Kidney capillary endothelial cell (primary cell): ENCODE measurements around the gene REPIN1.

Source experiments
- DNase-seq: peaks from one replicate; pipeline ENCODE4 v3.0.0-alpha.2; 2018; ENCODE audit warnings: low spot score

The REPIN1 gene

DNA sequence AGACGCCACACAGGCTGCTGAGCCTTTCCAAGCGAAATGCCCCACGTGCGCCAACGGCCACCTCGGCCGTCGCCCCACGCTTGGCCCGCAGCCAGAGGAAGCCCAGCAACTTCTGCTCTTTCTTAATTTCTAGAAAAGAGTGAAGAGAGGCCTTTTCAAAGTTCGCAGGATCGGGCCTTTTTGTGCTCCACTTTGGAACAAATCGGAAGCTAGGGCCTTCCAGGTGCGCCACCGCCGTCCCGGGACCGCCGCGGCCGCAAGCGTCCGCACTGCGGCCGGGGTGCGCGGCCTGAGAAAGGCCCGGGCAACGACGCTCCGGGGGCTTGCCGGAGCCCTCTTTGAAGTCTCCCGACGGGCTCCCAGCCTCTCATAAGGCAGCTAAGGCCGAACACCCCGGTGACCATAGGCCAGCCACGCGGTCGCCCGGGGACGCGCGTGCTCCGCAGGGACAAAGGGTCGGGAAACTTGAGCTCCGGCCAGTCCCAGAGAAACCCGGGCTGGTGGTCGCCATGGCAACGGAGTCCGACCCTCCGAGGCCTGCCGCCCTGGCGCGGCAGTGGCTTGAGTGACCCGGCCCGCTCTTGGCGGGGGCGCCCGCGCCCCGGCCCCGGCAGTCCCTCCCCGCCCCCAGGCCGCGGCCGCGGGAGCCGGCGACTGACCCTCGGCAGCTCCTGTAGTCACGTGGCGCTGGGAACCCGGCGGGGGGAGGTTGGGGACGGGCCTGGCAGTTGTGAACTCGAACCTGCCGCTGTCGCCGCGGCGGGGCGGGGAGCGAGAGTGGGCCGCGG is at the start of gene REPIN1:
Gene REPIN1, plus strand, starts transcription at position 727 of the 788 bp plus-strand sequence. CDS start 890 bp downstream, outside the sequence.
- peak; percentile 60 for DNase-seq

- no peak for DNase-seq
Measured at GRCh38 chr7:150321788-150322113, 46.9 kb upstream of the REPIN1 start.

DNA sequence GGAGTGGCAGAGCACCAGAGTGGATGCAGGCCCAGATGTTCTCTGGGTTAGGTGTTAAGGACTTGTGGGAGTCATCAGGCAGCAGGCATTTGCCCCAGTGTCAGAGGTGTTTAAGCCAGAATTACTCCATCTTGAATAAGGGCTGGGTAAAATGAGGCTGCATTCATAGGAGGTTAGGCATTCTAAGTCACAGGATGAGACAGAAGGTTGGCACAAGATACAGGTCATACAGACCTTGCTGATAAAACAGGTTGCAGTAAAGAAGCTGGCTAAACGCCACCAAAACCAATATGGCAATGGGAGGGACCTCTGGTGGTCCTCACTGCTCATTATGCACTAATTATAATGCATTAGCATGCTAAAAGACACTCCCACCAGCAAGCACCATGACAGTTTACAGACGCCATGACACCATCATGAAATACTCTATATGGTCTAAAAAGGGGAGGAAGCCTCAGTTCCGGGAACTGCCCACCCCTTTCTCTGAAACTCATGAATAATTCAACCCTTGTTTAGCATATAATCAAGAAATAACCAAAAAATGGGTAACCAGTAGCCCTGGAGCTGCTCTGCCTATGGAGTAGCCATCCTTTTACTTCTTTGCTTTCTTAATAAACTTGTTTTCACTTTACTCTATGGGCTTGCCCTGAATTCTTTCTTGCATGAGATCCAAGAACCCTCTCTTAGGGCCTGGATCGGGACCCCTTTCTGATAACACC is 46.3 kb upstream of the REPIN1 start:
- DNase-seq = no peak

DNA sequence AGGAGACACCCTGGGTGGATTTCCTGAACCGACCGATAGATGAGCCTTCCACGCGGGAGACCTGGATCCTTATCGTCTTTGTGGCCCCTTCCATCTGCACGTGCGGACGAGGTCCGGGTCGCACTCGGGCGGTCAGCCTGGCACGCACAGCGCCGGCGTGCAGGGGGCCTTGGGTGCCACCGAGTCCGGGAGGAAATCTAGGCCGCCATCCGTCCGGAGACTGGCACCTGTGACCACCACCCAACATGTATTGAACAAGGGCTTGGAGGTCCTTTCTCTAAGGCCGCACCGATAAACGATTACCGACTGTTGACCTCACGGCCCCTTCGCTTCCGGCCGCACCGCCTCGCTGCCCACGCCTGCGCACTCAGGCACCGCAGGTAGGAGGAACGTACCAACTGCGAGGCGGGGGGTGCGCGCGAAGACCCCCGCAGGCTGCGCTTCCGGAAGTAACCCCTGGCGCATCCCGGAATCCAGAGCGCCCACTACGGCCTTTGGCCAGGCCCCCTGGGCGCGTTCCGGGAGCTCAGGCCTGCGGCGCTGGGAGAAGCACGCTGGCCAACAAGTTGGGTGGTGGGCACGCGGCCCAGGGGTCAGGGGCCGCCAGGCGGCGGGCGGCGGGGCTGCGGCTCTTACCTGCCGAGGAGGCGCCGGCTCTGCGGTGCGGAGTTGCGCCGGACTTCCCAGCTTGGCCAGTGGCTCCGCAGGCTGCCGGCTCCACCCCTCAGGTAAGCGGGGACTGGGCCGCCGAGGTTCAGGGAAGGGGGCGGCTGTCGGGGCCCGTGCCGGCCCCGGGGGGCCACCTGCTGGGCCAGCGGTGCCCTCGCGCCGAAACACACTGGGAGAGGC is 45.6 kb upstream of the REPIN1 start, which contains the start of the genes ACTR3C and LRRC61:
Gene ACTR3C, minus strand, starts transcription at position 713 of the 849 bp plus-strand sequence. CDS start 28,249 bp downstream, outside the sequence.
Gene LRRC61, plus strand, starts transcription at position 523 of the 849 bp plus-strand sequence. CDS start 13,507 bp downstream, outside the sequence.
- DNase-seq = no peak

- no peak for DNase-seq
Measured at GRCh38 chr7:150323682-150324372, 44.8 kb upstream of the REPIN1 start.

DNA sequence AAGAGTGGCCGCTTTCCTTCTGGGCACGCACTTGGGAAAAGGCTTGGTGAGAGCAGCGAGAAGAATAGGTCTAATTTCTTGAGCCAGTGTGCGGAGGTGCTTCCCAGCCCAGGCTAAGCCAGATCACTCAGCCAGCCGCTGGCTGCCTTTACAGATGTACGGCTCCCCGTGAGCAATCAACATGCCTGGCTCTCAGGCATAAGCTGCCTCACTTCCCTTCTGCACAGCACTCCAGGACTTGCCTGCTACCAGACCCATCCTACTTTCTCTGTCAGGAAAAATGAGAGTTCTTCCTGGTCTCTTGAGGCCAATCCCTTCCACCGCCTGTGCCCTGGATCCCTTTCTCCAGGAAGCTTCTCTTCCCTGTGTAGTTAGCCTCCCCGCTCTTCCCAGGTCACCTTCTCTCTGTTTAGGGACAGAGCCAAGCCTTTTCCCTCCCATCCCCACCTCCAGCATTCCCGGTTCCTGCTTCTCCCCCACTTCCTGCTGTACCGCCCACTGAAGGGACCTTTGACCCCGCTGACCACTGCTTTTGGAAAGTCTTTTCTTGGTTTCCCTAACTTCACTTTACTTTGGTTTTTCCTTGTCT is 44.2 kb upstream of the REPIN1 start:
- peak; percentile 17 for DNase-seq

- DNase-seq = no peak
Measured at GRCh38 chr7:150325110-150325611, 43.5 kb upstream of the REPIN1 start.

DNA sequence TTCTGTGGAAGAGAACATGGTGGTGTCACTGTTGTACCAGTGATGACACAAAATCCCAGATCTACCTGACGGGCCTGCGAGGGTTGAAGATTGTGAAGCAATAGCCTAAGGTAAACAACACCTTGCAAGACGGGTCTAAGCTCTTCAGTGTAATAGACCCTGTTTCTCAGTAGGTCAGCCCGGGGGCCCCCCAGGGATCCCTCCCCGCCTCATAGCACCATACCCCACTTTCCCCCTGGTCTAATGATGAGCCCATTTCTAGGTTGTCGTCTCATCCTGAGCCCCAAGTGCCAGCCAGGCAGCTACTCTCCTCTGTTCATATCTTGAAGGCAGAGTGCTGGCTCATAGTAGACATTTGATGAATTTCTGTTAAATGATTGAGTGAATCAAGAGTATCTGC is 42.7 kb upstream of the REPIN1 start:
- no peak for DNase-seq

DNA sequence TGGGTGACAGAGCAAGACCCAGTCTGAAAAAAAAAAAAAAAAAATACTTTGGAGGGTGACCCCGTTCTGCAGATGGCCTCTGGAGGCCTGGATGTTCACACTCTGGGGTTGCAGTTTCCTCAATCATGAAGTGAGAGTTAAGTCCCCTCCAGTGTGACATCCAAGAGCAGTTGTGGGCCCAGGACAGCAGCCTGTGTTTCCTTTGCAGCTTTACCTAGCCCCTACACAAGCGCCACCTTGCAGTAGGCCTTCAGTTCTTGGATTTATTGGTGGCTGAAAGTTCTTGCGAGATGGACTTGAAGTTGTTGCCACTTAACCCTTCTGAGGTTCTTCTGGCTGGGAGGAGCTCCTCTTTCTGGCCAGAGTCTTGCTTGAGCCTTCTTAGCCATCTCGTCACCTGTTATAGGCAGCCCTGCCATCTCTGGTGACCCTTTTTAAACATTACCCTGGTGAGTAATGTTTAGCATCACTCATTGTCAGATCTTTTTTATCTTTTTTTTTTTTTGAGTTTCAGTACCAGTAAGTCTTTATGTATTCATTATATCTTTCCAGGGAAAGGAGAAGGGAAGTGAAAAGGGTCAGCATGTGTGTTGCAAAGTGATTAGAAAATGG is 41.9 kb upstream of the REPIN1 start:
- no peak for DNase-seq

- DNase-seq = no peak
Measured at GRCh38 chr7:150327308-150327707, 41.3 kb upstream of the REPIN1 start.

DNA sequence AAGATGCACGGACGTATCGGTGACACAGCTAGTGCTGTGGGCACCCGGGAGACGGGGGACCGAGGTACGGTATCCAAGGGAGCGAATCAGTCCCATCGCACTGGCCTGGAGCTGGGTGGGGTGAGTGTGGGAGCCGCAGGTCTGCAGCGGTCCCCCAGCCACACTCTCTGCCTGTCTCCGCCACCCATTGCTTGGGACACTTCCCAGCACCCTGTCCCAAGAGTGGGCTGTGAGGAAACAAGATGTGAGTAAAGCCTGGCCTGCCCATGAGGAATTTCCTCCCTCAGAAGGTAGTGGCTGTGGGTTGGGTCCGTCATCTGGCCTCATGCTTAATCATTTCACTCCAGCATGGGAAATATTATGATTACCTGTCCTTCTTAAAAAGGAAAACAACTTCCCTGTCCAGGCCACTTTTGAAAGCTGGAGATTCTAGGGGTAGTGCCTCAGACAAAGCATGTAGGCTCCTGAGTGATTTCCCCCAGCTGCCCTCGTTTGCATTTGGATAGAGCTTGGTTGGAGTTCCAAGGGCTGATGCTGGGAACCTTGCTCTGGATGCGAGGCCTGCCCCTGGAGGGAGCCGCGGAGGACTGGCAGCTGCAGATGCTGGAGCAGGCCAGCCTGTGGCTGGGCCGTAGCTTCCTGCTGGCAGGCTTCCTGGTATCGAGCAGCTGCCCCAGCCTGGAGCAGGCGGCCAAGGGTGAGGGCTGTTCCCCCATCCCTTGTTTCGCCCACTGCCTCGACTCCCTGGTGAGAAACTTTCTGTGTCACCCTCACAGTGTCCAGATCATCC is 39.1 kb upstream of the REPIN1 start:
- DNase-seq = no peak

GRCh38 chr7:150330211-150330885 is 38.3 kb upstream of the REPIN1 start:
- no peak for DNase-seq

GRCh38 chr7:150332852-150333635 is 35.6 kb upstream of the REPIN1 start:
- no peak for DNase-seq

- no peak for DNase-seq
Measured at GRCh38 chr7:150333659-150334058, 35.0 kb upstream of the REPIN1 start.

DNA sequence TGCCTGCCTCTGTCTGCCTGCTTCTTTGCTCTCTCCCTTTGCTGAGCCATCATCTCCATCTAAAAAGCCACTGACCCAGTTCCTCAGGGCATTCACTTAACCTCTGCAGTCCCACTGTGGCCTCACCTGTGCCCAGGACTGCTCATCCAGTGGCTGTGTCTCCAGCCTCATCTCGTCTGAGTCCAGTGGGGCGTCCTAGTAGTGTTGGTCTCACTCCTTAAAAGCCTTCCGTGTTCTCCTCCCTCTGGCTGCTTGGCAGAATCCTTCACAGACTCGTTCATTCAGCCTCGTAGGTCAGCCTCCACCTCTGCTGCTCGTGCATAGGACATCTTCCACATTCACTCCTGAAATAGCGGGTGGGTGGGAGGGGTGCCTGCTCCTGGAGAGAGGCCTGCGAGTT is 34.5 kb upstream of the REPIN1 start:
- no peak for DNase-seq

- no peak for DNase-seq
Measured at GRCh38 chr7:150335108-150335773, 33.4 kb upstream of the REPIN1 start.

DNA sequence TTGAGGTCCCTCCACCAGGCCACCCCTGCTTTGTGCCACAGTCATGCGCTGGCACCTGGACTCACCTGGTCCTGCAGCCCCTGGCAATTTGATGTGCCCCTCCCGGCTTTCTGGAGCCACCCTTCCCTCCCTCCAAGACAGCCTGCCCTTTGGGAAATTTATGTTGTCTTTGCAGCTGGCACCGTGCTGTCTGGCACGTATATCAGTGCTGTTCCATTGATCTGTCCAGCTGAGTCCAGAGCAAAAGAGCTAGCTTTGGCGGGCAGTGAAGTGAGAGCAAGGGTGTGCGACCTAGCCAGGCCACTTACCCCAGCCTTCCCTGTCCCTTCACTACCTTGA is 32.9 kb upstream of the REPIN1 start:
- DNase-seq = no peak

DNA sequence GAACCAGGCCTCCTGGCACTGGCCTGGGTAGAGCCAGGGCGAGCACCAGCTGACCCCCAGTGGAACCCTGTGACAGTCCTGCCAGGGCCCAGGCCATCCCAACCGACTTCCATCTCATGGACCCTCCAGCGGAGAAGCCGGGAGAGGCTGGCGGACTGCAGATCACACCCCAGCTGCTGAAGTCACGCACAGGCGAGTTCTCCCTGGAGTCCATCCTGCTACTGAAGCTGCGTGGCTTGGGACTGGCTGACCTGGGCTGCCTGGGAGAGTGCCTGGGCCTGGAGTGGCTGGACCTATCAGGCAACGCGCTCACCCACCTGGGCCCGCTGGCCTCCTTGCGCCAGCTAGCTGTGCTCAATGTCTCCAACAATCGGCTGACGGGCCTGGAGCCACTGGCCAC is 31.9 kb upstream of the REPIN1 start:
- DNase-seq = no peak
